Measurements from ENCODE around the gene KCTD2. TPM values are rescaled to one million over a fixed set of nuclear protein-coding genes. Genes with fewer than 3 reads are reported as not detected.

KCTD2 gene
- total RNA-seq, 3 donors from 2014 or later (not counting 1 experiment from before 2014, with no cell fraction given): 17.4 to 27.0 (median 24.7) TPM

DNA sequence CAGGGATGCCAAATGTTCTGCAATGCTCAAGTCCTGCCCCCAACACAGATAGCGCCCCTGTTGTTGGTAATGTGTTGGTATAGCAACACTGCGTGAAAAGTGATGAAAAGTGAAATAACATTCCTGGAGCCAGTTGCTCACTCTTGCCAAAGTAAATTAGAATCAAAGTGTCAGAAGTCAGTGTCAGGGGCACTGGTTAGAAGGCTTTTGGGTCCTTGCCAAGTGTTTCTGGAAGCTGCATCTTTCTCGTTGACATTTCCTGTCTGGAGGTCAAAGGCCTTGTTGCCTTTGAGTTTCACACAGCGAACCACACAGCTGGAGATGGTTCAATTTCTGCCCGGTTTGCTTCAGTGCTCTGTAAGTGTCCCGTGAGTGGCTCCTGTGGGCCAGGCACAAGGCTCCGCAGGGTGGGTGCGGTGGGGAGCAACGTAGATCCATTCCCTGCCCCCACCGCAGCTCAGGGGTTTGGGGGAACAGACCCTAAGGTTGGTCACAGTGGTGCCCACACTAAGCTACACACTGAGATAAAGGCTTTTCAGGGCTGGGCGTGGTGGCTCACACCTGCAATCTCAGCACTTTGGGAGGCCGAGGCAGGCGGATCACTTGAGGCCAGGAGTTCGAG lies 37.1 kb downstream of the KCTD2 start:
- H3K36me3 ChIP-seq (ENCODE audit: control insufficient read depth, insufficient read depth, low read length): no peaks in the 10 kb centered on the region
- Mint-ChIP-seq H3K27me3 (ENCODE audit: low read depth in 2 of 2) (no peaks in the 10 kb centered on the region), H3K4me1 (peaks cover 0 to 5% of the 10 kb centered on the region in 2 donors), H3K36me3 (no peaks in the 10 kb centered on the region), H3K27ac (no peak overlapping the region), H3K9me3 (no peaks in the 10 kb centered on the region), H3K4me3 (no peak overlapping the region)
- no peaks in the 10 kb centered on the region for H3K9me3 ChIP-seq (ENCODE audit: control insufficient read depth, insufficient read depth, low read length)
- DNase-seq (peak in 1 of 2 donors; percentile 70), ATAC-seq (no peak)
- H3K4me3 ChIP-seq (ENCODE audit: low read length): no peak overlapping the region
- TF ChIP-seq, protein P1, sequence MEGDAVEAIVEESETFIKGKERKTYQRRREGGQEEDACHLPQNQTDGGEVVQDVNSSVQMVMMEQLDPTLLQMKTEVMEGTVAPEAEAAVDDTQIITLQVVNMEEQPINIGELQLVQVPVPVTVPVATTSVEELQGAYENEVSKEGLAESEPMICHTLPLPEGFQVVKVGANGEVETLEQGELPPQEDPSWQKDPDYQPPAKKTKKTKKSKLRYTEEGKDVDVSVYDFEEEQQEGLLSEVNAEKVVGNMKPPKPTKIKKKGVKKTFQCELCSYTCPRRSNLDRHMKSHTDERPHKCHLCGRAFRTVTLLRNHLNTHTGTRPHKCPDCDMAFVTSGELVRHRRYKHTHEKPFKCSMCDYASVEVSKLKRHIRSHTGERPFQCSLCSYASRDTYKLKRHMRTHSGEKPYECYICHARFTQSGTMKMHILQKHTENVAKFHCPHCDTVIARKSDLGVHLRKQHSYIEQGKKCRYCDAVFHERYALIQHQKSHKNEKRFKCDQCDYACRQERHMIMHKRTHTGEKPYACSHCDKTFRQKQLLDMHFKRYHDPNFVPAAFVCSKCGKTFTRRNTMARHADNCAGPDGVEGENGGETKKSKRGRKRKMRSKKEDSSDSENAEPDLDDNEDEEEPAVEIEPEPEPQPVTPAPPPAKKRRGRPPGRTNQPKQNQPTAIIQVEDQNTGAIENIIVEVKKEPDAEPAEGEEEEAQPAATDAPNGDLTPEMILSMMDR (IDR thresholded peaks at IDR 0.05): no peak
- intact Hi-C loops (cut with micrococcal nuclease): no loop called here
- H3K27ac ChIP-seq (ENCODE audit: low read length): no peak overlapping the region
- no peaks in the 10 kb centered on the region for H3K27me3 ChIP-seq (ENCODE audit: control insufficient read depth, insufficient read depth, low read length)
- 72% methylated on average over 14 of the region's 14 CpGs for WGBS (ENCODE audit: insufficient coverage)
- peaks cover 27% of the 10 kb centered on the region for H3K4me1 ChIP-seq (ENCODE audit: control insufficient read depth, insufficient read depth, low read length)

DNA sequence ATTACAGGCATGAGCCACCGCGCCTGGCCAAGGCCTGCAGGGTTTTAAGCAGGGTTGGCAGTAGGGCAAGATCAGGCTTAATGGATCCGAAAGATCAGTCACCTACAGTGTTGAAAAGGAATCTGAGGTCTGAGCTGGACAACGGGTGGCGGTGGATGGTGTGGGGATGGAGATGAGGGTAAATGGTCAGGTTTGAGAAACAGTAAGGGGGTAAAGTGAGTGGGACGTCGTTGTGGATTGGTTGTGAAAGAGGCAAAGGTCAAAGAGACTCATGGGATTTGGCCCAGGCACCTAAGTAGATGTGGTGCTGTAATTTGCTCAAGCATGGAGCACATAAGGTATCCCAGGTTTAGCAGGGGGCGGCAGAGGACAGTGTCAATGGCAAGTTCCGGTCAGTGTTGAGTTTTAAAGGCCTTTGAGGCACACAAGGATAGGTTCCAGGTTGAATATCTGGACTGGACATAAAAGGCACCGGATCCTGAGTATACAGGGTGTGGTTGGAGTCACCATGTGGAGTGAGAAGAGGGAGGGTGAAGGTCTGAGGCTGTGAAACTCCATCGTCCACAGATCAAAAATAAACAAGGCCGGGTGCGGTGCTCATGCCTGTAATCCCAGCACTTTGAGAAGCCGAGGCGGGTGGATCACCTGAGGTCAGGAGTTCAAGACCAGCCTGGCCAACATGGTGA lies 39.6 kb downstream of the KCTD2 start:
- 89% methylated on average over 15 of the region's 15 CpGs for WGBS (ENCODE audit: insufficient coverage)
- H3K27ac ChIP-seq (ENCODE audit: low read length): no peak overlapping the region
- Mint-ChIP-seq H3K36me3 (no peaks in the 10 kb centered on the region), H3K4me1 (peaks cover 0 to 22% of the 10 kb centered on the region in 2 donors), H3K9me3 (no peaks in the 10 kb centered on the region), H3K27ac (peak overlapping the region in 1 of 2 donors; percentile 86), H3K4me3 (peak overlapping the region; percentile 77), H3K27me3 (ENCODE audit: low read depth in 2 of 2) (no peaks in the 10 kb centered on the region)
- peaks cover 21% of the 10 kb centered on the region for H3K4me1 ChIP-seq (ENCODE audit: control insufficient read depth, insufficient read depth, low read length)
- TF ChIP-seq, protein P1 (IDR thresholded peaks at IDR 0.05): no peak
- DNase-seq (no peak), ATAC-seq (no peak)
- no peaks in the 10 kb centered on the region for H3K27me3 ChIP-seq (ENCODE audit: control insufficient read depth, insufficient read depth, low read length)
- intact Hi-C loops (cut with micrococcal nuclease): no loop called here
- no peaks in the 10 kb centered on the region for H3K36me3 ChIP-seq (ENCODE audit: control insufficient read depth, insufficient read depth, low read length)
- no peak overlapping the region for H3K4me3 ChIP-seq (ENCODE audit: low read length)
- no peaks in the 10 kb centered on the region for H3K9me3 ChIP-seq (ENCODE audit: control insufficient read depth, insufficient read depth, low read length)

DNA sequence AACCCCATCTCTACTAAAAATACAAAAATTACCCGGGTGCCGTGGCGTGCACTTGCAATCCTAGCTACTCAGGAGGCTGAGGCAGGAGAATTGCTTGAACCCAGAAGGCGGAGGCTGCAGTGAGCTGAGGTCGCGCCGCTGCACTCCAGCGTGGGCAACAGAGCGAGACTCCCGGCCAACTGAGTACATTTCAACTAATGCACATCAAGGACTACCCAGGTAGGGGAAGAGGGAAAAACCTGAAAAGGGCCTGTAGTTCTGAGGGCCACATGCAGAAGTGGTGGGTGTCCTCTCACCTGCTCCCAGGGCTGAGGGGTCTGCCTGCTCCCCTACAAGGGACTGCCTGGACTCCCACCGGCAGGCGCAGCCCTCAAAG lies 40.1 kb downstream of the KCTD2 start:
- peak overlapping the region; percentile 40 for H3K4me3 ChIP-seq (ENCODE audit: low read length)

More for the DNA sequence above, 40.1 kb downstream of the KCTD2 start:
- intact Hi-C loops (cut with micrococcal nuclease): no loop called here
- Histone ChIP-seq H3K27ac (ENCODE audit: low read length) (no peak overlapping the region), H3K9me3 (ENCODE audit: control insufficient read depth, insufficient read depth, low read length) (no peaks in the 10 kb centered on the region), H3K36me3 (ENCODE audit: control insufficient read depth, insufficient read depth, low read length) (no peaks in the 10 kb centered on the region), H3K4me1 (ENCODE audit: control insufficient read depth, insufficient read depth, low read length) (peaks cover 23% of the 10 kb centered on the region), H3K27me3 (ENCODE audit: control insufficient read depth, insufficient read depth, low read length) (no peaks in the 10 kb centered on the region)
- Mint-ChIP-seq H3K9me3 (no peaks in the 10 kb centered on the region), H3K36me3 (no peaks in the 10 kb centered on the region), H3K4me1 (peaks cover 0 to 27% of the 10 kb centered on the region in 2 donors), H3K4me3 (peak overlapping the region; percentile 77), H3K27ac (peak overlapping the region in 1 of 2 donors; percentile 86), H3K27me3 (ENCODE audit: low read depth in 2 of 2) (no peaks in the 10 kb centered on the region)
- TF ChIP-seq, protein P1 (IDR thresholded peaks at IDR 0.05): no peak
- 81% methylated on average over 9 of the region's 12 CpGs for WGBS (ENCODE audit: insufficient coverage)
- no peak for DNase-seq
- no peak for ATAC-seq
